HepG2 (cell line): Measurements from ENCODE around the gene CPT1B. TPM values are rescaled to one million over a fixed set of nuclear protein-coding genes. Genes with fewer than 3 reads are reported as not detected.

ENCODE experiments used
- AGO2 ChIP-seq: fragments of 200-400 bp; formaldehyde crosslinking; optimal IDR thresholded peaks from 2 replicates; pipeline ENCODE3; 2017; ENCODE audit warnings: mild to moderate bottlenecking, low read depth, low read length, moderate library complexity
- AHR ChIP-seq: IDR thresholded peaks from 2 replicates; pipeline ENCODE4 v1.6.1; 2018; ENCODE audit warnings: missing genetic modification reagents, missing compliant biosample characterization
- ATRX ChIP-seq: sonication (generic); formaldehyde crosslinking; IDR thresholded peaks from 2 replicates; pipeline ENCODE4 v1.4.0; 2020; ENCODE audit warnings: missing genetic modification reagents, borderline replicate concordance
- BHLHE40 ChIP-seq: IDR thresholded peaks from 2 replicates; pipeline ENCODE4 v1.6.1; 2011; ENCODE audit warnings: low read length, improper control_type of control experiment
- CCDC6 ChIP-seq: sonication (generic); formaldehyde crosslinking; IDR thresholded peaks from 2 replicates; pipeline ENCODE4 v1.8.1; 2022; ENCODE audit warnings: mild to moderate bottlenecking, missing genetic modification reagents, moderate library complexity
- CENPT ChIP-seq: sonication (generic); formaldehyde crosslinking; IDR thresholded peaks from 2 replicates; pipeline ENCODE4 v1.8.0; 2022; ENCODE audit warnings: low read depth, mild to moderate bottlenecking, moderate library complexity, missing genetic modification reagents
- JUNB ChIP-seq: sonication (generic); formaldehyde crosslinking; IDR thresholded peaks from 2 replicates; pipeline ENCODE4 v1.8.0; 2022; ENCODE audit warnings: missing genetic modification reagents, mild to moderate bottlenecking, borderline replicate concordance
- KDM4B ChIP-seq: sonication (generic); formaldehyde crosslinking; IDR thresholded peaks from 2 replicates; pipeline ENCODE4 v1.4.0; 2020; ENCODE audit warnings: missing genetic modification reagents
- MXI1 ChIP-seq: IDR thresholded peaks from 3 replicates; pipeline ENCODE4 v1.6.1; 2012; ENCODE audit warnings: low read depth, low read length, inconsistent platforms, borderline replicate concordance
- PHF5A ChIP-seq: IDR thresholded peaks from one replicate; pipeline ENCODE4 v1.6.1; 2018; ENCODE audit warnings: low read depth, missing genetic modification reagents; ENCODE audit not compliant: unreplicated experiment
- SALL2 ChIP-seq: sonication (generic); formaldehyde crosslinking; IDR thresholded peaks from 2 replicates; pipeline ENCODE4 v1.8.1; 2023; ENCODE audit warnings: mild to moderate bottlenecking, missing genetic modification reagents, inconsistent platforms
- TEAD2 ChIP-seq: sonication (generic); formaldehyde crosslinking; IDR thresholded peaks from 2 replicates; pipeline ENCODE4 v1.9.0; 2021; ENCODE audit warnings: missing genetic modification reagents
- XRCC5 ChIP-seq: fragments of 200-400 bp; formaldehyde crosslinking; optimal IDR thresholded peaks from 2 replicates; pipeline ENCODE3; 2017; ENCODE audit warnings: mild to moderate bottlenecking, low read length
- ZFP90 ChIP-seq: sonication (generic); formaldehyde crosslinking; IDR thresholded peaks from 2 replicates; pipeline ENCODE4 v1.8.0; 2022; ENCODE audit warnings: missing genetic modification reagents, mild to moderate bottlenecking, inconsistent platforms, borderline replicate concordance
- ZNF232 ChIP-seq: sonication (generic); formaldehyde crosslinking; IDR thresholded peaks from 2 replicates; pipeline ENCODE4 v1.4.0; 2020; ENCODE audit warnings: missing genetic modification reagents, borderline replicate concordance
- ZNF468 ChIP-seq: sonication (generic); formaldehyde crosslinking; IDR thresholded peaks from 2 replicates; pipeline ENCODE4 v1.8.0; 2022; ENCODE audit warnings: mild to moderate bottlenecking, moderate library complexity, missing genetic modification reagents
- ZNF543 ChIP-seq: sonication (generic); formaldehyde crosslinking; IDR thresholded peaks from 2 replicates; pipeline ENCODE4 v1.4.0; 2020; ENCODE audit warnings: mild to moderate bottlenecking, missing genetic modification reagents
- polyA plus RNA-seq, 8 experiments: library from polyadenylated mRNA; depleted of rRNA in 3 of 8; stranded (reverse) in 7 of 8; unstranded in 1 of 8; fragments of >200 nt; fragmentation: Illumina TruSeq in 4 of 8; extraction: Trizol in 4 of 8; gene quantifications; 2 replicates each; pipeline versions ENCODE4 v1.2.1 to v1.2.3, GENCODE V29; 2011 to 2016; ENCODE audit warnings: low read depth in 4 of 8, missing spikeins in 1 of 8, mixed read lengths in 1 of 8; ENCODE audit not compliant: insufficient read depth in 1 of 8
- total RNA-seq, 5 experiments: library from RNA; depleted of rRNA; stranded (reverse); fragments of >200 nt; fragmentation: Illumina TruSeq; extraction: Trizol; gene quantifications; 2 replicates each; pipeline ENCODE4 v1.2.3, GENCODE V29; 2016; ENCODE audit warnings: low read depth in 1 of 5
- TF ChIP-seq, protein P1 (sequence below): sonication (generic); formaldehyde crosslinking; conservative IDR thresholded peaks from 2 replicates; pipeline ENCODE4 v1.4.0; 2020; ENCODE audit warnings: missing genetic modification reagents
- TF ChIP-seq, protein P2 (sequence below): sonication (generic); formaldehyde crosslinking; IDR thresholded peaks from 2 replicates; pipeline ENCODE4 v1.4.0; 2020; ENCODE audit warnings: missing genetic modification reagents, borderline replicate concordance
- TF ChIP-seq, protein P3 (sequence below): sonication (generic); formaldehyde crosslinking; IDR thresholded peaks from 2 replicates; pipeline ENCODE4 v1.8.1; 2023; ENCODE audit warnings: missing genetic modification reagents, mild to moderate bottlenecking, borderline replicate concordance
- TF ChIP-seq, protein P4 (sequence below): sonication (generic); formaldehyde crosslinking; IDR thresholded peaks from 2 replicates; pipeline ENCODE4 v1.4.0; 2020; ENCODE audit warnings: missing genetic modification reagents, borderline replicate concordance
- TF ChIP-seq, protein P5 (sequence below): sonication (generic); formaldehyde crosslinking; IDR thresholded peaks from 2 replicates; pipeline ENCODE4 v1.5.0; 2020; ENCODE audit warnings: missing genetic modification reagents, mild to moderate bottlenecking, borderline replicate concordance

Gene CPT1B
- total and polyA plus RNA-seq, 2 of the 13 experiments (the other 11 are each of a cell fraction or from before 2014, with no cell fraction given), result 9.2 to 19.5 TPM

DNA sequence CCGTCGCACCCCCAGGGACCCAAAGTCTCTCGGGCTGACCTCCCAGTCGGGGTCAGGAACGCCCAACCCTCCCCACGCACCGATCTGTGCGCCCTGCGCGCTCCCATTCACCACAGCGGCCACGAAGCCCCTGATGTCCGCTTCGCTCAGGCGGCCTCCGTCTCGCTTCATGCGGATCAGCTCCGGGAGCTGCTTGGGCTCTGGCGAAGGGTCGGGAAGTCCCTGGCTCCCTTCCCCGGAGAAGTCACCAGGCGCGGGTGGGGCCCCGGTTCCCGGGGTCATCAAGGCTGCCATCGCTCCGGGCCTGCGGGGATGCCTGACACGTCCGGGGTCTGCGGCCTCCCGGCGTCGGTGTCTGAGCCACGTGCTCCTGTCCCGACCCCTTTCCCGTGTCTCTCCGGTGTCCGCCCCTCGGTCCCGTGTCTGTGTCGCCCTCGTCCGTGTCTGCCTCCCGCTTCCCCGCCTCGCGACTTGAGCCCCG lies 48.8 kb downstream of the CPT1B start (continued):
- TF ChIP-seq, protein P1, sequence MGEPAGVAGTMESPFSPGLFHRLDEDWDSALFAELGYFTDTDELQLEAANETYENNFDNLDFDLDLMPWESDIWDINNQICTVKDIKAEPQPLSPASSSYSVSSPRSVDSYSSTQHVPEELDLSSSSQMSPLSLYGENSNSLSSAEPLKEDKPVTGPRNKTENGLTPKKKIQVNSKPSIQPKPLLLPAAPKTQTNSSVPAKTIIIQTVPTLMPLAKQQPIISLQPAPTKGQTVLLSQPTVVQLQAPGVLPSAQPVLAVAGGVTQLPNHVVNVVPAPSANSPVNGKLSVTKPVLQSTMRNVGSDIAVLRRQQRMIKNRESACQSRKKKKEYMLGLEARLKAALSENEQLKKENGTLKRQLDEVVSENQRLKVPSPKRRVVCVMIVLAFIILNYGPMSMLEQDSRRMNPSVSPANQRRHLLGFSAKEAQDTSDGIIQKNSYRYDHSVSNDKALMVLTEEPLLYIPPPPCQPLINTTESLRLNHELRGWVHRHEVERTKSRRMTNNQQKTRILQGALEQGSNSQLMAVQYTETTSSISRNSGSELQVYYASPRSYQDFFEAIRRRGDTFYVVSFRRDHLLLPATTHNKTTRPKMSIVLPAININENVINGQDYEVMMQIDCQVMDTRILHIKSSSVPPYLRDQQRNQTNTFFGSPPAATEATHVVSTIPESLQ, result no peak
- TF ChIP-seq ZNF543, result no peak
- TF ChIP-seq AHR, result no peak
- TF ChIP-seq ZNF468 (CRISPR knock-in tag), result no peak
- TF ChIP-seq BHLHE40, result no peak
- no peak for TF ChIP-seq CENPT (CRISPR knock-in tag)
- no peak for TF ChIP-seq TEAD2
- no peak for TF ChIP-seq ZNF232 (CRISPR knock-in tag)
- no peak for TF ChIP-seq PHF5A (CRISPR knock-in tag)
- TF ChIP-seq ATRX (CRISPR knock-in tag), result no peak
- TF ChIP-seq, protein P2, sequence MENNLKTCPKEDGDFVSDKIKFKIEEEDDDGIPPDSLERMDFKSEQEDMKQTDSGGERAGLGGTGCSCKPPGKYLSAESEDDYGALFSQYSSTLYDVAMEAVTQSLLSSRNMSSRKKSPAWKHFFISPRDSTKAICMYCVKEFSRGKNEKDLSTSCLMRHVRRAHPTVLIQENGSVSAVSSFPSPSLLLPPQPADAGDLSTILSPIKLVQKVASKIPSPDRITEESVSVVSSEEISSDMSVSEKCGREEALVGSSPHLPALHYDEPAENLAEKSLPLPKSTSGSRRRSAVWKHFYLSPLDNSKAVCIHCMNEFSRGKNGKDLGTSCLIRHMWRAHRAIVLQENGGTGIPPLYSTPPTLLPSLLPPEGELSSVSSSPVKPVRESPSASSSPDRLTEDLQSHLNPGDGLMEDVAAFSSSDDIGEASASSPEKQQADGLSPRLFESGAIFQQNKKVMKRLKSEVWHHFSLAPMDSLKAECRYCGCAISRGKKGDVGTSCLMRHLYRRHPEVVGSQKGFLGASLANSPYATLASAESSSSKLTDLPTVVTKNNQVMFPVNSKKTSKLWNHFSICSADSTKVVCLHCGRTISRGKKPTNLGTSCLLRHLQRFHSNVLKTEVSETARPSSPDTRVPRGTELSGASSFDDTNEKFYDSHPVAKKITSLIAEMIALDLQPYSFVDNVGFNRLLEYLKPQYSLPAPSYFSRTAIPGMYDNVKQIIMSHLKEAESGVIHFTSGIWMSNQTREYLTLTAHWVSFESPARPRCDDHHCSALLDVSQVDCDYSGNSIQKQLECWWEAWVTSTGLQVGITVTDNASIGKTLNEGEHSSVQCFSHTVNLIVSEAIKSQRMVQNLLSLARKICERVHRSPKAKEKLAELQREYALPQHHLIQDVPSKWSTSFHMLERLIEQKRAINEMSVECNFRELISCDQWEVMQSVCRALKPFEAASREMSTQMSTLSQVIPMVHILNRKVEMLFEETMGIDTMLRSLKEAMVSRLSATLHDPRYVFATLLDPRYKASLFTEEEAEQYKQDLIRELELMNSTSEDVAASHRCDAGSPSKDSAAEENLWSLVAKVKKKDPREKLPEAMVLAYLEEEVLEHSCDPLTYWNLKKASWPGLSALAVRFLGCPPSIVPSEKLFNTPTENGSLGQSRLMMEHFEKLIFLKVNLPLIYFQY (CRISPR knock-in tag), result no peak
- TF ChIP-seq XRCC5, result no peak
- TF ChIP-seq, protein P3, sequence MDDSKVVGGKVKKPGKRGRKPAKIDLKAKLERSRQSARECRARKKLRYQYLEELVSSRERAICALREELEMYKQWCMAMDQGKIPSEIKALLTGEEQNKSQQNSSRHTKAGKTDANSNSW (CRISPR knock-in tag), result no peak
- TF ChIP-seq SALL2 (CRISPR knock-in tag), result no peak
- TF ChIP-seq, protein P4, sequence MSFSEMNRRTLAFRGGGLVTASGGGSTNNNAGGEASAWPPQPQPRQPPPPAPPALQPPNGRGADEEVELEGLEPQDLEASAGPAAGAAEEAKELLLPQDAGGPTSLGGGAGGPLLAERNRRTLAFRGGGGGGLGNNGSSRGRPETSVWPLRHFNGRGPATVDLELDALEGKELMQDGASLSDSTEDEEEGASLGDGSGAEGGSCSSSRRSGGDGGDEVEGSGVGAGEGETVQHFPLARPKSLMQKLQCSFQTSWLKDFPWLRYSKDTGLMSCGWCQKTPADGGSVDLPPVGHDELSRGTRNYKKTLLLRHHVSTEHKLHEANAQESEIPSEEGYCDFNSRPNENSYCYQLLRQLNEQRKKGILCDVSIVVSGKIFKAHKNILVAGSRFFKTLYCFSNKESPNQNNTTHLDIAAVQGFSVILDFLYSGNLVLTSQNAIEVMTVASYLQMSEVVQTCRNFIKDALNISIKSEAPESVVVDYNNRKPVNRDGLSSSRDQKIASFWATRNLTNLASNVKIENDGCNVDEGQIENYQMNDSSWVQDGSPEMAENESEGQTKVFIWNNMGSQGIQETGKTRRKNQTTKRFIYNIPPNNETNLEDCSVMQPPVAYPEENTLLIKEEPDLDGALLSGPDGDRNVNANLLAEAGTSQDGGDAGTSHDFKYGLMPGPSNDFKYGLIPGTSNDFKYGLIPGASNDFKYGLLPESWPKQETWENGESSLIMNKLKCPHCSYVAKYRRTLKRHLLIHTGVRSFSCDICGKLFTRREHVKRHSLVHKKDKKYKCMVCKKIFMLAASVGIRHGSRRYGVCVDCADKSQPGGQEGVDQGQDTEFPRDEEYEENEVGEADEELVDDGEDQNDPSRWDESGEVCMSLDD, result no peak
- no peak for TF ChIP-seq JUNB (CRISPR knock-in tag)
- TF ChIP-seq MXI1, result peak; percentile 33; the same call in 1 of the 3 replicates
- TF ChIP-seq KDM4B (CRISPR knock-in tag), result no peak
- no peak for TF ChIP-seq CCDC6 (CRISPR knock-in tag)
- TF ChIP-seq, protein P5, sequence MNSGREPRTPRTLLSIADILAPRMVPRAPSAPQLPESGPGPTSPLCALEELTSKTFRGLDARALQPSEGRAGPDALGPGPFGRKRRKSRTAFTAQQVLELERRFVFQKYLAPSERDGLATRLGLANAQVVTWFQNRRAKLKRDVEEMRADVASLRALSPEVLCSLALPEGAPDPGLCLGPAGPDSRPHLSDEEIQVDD (CRISPR knock-in tag), result no peak
- TF ChIP-seq ZFP90, result no peak
- TF ChIP-seq AGO2, result peak; percentile 95
